GM12873 (cell line): ENCODE measurements around the gene NELL1.
A peak's percentile ranks its signal among the peaks of the same experiment; 100 is the strongest.

Experiments used
- TF ChIP-seq, protein P1 (sequence below): IDR thresholded peaks from 2 replicates; pipeline ENCODE4 v1.5.1; 2012; ENCODE audit warnings: low read depth, mild to moderate bottlenecking, moderate library complexity, low read length, control low read depth; ENCODE audit not compliant: insufficient read depth; ENCODE audit errors: missing control alignments

The NELL1 gene

DNA sequence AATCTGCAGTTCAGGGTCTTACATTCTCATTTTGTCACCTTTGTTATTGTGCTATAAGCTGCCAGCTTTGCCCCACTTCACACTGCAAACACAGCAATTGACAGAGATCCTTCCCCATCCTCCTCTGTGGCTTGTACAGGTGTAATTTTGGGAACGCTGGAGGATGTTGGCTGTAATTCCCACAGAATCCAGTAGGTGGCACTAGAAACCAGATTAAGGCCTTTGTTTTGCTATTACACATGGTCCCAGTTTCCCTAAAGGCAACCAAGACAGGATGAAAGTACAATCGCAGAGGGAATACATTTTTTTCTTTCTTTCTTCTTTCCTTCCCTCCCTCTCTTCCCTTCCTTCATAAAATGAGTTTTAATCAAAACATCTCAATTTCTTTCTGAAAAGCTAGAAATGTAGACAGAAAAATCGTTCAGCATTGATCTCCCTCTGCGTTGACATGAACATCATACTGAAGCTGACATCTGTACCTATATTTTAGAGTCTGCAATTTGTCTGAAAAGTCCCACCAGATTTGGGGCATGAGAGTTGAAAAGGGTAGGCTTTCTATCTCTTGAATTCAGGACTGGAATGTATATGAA, 21.3 kb upstream of the NELL1 start:
- TF ChIP-seq, protein P1, sequence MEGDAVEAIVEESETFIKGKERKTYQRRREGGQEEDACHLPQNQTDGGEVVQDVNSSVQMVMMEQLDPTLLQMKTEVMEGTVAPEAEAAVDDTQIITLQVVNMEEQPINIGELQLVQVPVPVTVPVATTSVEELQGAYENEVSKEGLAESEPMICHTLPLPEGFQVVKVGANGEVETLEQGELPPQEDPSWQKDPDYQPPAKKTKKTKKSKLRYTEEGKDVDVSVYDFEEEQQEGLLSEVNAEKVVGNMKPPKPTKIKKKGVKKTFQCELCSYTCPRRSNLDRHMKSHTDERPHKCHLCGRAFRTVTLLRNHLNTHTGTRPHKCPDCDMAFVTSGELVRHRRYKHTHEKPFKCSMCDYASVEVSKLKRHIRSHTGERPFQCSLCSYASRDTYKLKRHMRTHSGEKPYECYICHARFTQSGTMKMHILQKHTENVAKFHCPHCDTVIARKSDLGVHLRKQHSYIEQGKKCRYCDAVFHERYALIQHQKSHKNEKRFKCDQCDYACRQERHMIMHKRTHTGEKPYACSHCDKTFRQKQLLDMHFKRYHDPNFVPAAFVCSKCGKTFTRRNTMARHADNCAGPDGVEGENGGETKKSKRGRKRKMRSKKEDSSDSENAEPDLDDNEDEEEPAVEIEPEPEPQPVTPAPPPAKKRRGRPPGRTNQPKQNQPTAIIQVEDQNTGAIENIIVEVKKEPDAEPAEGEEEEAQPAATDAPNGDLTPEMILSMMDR = peak; percentile 89

DNA sequence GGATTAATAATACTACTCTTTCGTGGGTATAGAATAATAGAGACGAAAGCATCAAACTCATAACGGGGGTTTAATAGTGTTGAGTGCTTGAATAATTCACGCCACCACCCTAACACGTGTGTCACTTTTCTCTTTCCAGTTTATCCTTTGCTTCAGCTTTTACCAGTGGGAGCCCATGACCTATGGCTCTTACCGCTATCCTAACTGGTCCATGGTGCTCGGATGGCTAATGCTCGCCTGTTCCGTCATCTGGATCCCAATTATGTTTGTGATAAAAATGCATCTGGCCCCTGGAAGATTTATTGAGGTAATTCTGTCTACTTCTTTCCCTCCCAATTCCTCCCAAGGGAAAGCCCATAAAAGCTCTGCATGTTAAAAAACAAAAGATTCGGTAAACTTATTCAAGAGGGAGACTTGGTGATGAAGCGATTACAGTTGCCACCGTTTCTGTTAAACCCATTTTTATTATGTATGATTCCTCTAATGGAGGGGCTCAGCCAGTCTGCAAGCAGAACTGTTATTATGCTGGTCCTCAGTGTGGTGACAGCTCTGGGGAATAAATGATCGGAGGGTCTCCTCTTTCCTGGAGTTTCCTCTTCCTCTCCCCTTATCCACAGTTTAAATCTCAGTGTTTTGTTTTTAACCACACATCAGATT, 17.1 kb upstream of the NELL1 start:
- TF ChIP-seq, protein P1 = no peak

DNA sequence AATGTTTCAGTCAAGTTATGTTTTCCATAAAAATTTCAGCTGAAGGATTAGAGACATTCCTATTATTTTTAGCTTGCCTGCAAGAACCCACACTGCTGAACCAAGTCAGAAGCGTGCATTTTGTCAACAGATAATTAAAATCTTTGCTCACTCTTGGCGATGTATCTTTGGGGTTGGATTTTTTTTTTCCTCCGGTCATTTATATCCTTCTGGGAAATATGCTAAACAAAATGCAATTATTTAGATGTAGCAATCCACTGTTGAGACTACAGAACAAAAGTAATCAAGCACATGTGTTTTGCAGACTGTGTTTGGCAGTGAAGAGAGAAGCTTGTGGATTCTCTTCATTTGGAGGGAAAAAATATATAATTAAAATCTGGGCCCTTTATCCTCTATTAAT, 15.3 kb upstream of the NELL1 start:
- TF ChIP-seq, protein P1 = no peak

DNA sequence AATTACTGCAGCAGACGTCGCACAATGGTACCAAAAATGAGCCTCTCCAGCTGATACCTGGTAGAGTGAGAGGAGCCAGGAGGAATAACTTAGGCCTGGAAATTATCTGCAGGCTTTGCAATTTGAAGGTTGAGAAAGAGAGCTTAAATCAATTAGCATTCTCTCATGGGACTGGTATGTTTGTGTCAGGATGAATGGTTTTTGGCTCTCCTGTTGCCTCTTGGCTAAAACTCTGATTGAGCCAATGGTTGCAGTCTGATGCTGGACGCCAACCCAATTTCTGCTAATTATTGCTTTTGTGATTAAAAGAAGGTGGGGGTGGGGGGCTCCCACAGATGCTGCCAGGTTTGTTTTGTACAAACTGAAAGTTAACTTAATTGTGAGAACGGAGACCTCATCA, 12.5 kb upstream of the NELL1 start:
- TF ChIP-seq, protein P1 = no peak

DNA sequence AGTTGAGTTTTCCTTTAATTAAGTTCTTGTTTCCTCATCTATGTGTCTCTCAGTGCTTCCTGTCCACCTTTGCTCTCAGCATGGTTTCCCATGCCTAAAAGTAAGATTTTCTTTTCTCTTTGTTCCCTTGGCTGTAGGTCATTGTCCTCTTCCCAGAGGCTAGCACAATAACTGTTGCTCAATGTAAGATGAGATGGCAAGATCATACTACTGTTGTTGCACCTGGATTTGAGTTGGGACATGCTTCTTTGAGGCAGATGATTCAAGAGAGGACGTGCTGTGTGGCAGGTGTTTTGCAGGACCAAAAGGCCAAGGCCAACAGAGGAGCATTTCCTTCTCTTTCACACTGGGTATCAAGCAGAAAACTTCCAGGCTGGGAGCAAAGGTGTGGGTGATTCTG, 11.3 kb upstream of the NELL1 start:
- TF ChIP-seq, protein P1 = no peak

DNA sequence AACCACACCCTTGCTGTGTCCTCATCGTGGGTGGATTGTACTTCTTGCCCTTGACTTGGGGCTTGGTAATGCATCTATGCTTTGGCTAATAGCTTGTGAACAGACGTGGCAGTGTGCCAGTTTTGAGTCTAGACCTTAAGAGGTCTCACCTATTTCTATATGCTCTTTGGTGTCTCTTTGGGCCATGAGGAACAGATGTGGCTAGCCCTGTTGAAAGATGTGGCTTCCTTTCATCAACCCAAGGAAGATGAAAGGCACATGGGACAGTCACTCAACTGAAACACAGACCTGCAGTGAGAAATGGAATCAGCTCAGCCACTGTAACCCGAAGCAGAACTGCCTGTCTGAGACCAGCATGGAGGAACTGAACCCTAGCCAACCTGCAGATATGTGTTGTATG, 7.9 kb upstream of the NELL1 start:
- TF ChIP-seq, protein P1 = no peak

DNA sequence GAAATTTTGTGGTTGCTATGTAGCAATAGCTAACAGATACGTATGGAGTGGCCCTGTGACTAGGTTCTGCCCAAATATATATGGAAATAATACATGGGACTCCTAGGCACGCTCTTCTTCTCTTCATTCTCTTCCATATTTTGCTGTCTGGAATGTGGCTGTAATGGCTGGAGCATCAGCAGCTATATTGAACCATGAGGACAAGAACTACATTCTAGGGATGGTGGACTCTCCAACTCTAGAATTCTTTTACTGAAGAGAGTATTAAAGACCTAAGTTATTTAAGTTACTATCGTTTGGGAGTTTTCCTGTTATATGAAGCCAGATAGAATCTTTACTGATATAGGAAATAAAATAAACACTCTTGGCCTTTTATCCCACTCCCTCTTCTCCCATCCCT, 7.5 kb upstream of the NELL1 start:
- TF ChIP-seq, protein P1 = no peak
